Erythroblast (primary cell): ENCODE data around the gene MME.

Source experiments
- DNase-seq, 2 experiments: peaks; one replicate each; lab custom pipeline; 2025; lab: John Stamatoyannopoulos, UW
- GATA1 ChIP-seq: IDR thresholded peaks from 2 replicates; pipeline ENCODE4 v1.6.1; 2011; ENCODE audit warnings: low read depth, mild to moderate bottlenecking, control low read depth, low read length, moderate library complexity
- POLR2A ChIP-seq: IDR thresholded peaks from 2 replicates; pipeline ENCODE4 v1.6.1; 2011; ENCODE audit warnings: mild to moderate bottlenecking, low read length

MME gene

DNA sequence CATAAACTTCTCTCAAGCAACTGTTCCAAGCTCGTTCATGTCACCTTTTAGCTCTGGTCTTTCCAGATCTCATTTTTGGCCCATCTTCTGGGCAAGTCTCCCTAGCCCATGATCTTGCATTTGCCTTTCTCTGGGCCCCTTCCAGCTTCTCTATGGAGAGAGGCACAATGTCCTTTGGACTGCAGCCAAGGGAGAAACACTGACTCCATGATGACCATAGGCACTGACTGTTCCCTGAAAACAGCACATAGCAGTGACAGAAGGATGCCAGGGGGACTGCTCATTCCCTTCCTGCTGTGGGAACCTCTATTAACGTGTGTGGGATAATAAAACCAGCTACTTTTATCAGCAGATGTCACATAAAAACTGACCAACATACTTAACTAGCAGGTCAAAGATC lies 153.1 kb downstream of the MME start:
- no peak for DNase-seq
- TF ChIP-seq GATA1 (no peak), POLR2A (no peak)
